ENCODE data around the gene BIN1.

Gene BIN1

GRCh38 chr2:127145280-127145895, 38.4 kb upstream of the BIN1 start:
- DNase-seq (ENCODE audit: insufficient read length, low spot score) (no peak), FAIRE-seq (no peak)

DNA sequence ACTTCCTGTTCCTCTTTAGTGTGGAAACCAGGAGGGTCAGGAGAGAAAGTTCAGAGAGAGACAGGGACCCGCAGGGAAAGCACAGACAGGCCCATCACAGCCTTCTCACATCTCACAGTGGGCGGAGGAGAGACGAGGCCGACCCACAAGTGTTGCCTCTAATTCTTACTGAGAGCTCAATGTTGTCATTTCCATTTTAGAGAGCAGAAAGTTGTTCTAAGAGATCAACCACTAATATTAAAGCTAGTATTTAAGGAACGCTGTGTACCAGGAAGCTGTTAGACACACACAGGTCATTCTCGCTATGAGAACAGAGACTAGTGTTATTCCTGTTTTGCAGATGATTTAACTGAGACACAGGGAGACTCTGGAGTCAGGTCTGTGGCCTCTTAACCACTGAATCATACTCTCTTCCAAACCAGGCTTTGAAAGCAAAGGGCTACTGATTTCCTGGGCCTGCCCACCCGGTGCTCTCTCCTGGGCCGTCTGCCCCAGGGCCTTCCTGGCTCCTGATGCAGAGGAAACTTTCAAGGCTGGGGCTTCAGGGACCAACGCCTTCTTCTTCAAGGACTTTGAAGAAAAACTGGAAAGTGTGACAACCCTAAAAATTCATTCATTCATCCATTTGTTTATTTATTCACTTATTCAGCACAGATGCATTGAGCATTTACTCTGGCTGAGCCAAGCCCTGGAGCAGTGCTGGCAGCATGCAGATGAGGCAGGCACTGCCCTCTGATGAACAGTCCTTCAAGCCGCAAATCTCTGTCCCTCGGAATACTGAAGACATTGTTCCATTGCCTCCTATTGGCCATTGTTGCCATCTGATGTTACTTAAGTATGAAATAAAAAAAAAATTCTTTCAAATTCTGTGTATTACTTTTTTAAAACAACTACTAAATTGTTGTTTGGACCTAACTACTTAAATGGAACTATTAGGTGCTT, 37.2 kb upstream of the BIN1 start:
- TF ChIP-seq TAF1 (IDR thresholded peaks at IDR 0.05; ENCODE audit: low read depth, low read length): no peak
- no peak for TF ChIP-seq SPI1 (IDR thresholded peaks at IDR 0.05; ENCODE audit: low read depth, low read length)
- no peak for TF ChIP-seq POLR2AphosphoS5 (IDR thresholded peaks at IDR 0.05; ENCODE audit: low read depth, low read length)
- TF ChIP-seq POLR2A (IDR thresholded peaks at IDR 0.05; ENCODE audit: low read depth, low read length): no peak
- no peak for TF ChIP-seq PAX5 (IDR thresholded peaks at IDR 0.05; ENCODE audit: insufficient read depth, low read length, severe bottlenecking)
- no peak for TF ChIP-seq POU2F2 (IDR thresholded peaks at IDR 0.05; ENCODE audit: low read depth, low read length)
- DNase-seq (ENCODE audit: insufficient read length, low spot score) (no peak), FAIRE-seq (no peak)

More at GRCh38 chr2:127145280-127145895, 38.4 kb upstream of the BIN1 start:
- no peak for TF ChIP-seq SPI1 (IDR thresholded peaks at IDR 0.05; ENCODE audit: low read depth, low read length)
- TF ChIP-seq POLR2AphosphoS5 (IDR thresholded peaks at IDR 0.05; ENCODE audit: low read depth, low read length): no peak
- no peak for TF ChIP-seq PAX5 (IDR thresholded peaks at IDR 0.05; ENCODE audit: insufficient read depth, low read length, severe bottlenecking)
- TF ChIP-seq POLR2A (IDR thresholded peaks at IDR 0.05; ENCODE audit: low read depth, low read length): no peak

- no peak for TF ChIP-seq POU2F2 (IDR thresholded peaks at IDR 0.05; ENCODE audit: low read depth, low read length)
- no peak for TF ChIP-seq TAF1 (IDR thresholded peaks at IDR 0.05; ENCODE audit: low read depth, low read length)
- TF ChIP-seq POLR2AphosphoS5 (IDR thresholded peaks at IDR 0.05; ENCODE audit: low read depth, low read length): no peak
- FAIRE-seq (no peak), DNase-seq (ENCODE audit: insufficient read length, low spot score) (no peak)
Measured at GRCh38 chr2:127142663-127143630, 36.0 kb upstream of the BIN1 start.

GRCh38 chr2:127140538-127140937, 33.6 kb upstream of the BIN1 start:
- TF ChIP-seq POU2F2 (IDR thresholded peaks at IDR 0.05; ENCODE audit: low read depth, low read length) (no peak), PAX5 (IDR thresholded peaks at IDR 0.05; ENCODE audit: insufficient read depth, low read length, severe bottlenecking) (no peak), TAF1 (IDR thresholded peaks at IDR 0.05; ENCODE audit: low read depth, low read length) (no peak), SPI1 (IDR thresholded peaks at IDR 0.05; ENCODE audit: low read depth, low read length) (no peak), POLR2A (IDR thresholded peaks at IDR 0.05; ENCODE audit: low read depth, low read length) (no peak), POLR2AphosphoS5 (IDR thresholded peaks at IDR 0.05; ENCODE audit: low read depth, low read length) (no peak)

GRCh38 chr2:127139766-127140165, 32.8 kb upstream of the BIN1 start:
- TF ChIP-seq POLR2A (IDR thresholded peaks at IDR 0.05; ENCODE audit: low read depth, low read length) (no peak), TAF1 (IDR thresholded peaks at IDR 0.05; ENCODE audit: low read depth, low read length) (no peak), SPI1 (IDR thresholded peaks at IDR 0.05; ENCODE audit: low read depth, low read length) (no peak), PAX5 (IDR thresholded peaks at IDR 0.05; ENCODE audit: insufficient read depth, low read length, severe bottlenecking) (no peak), POU2F2 (IDR thresholded peaks at IDR 0.05; ENCODE audit: low read depth, low read length) (no peak), POLR2AphosphoS5 (IDR thresholded peaks at IDR 0.05; ENCODE audit: low read depth, low read length) (no peak)
- no peak for FAIRE-seq
- DNase-seq (ENCODE audit: insufficient read length, low spot score): no peak

More at GRCh38 chr2:127140538-127140937, 33.6 kb upstream of the BIN1 start:
- no peak for FAIRE-seq
- no peak for DNase-seq (ENCODE audit: insufficient read length, low spot score)

- FAIRE-seq (no peak), DNase-seq (ENCODE audit: insufficient read length, low spot score) (no peak)
- TF ChIP-seq POLR2AphosphoS5 (IDR thresholded peaks at IDR 0.05; ENCODE audit: low read depth, low read length) (no peak), TAF1 (IDR thresholded peaks at IDR 0.05; ENCODE audit: low read depth, low read length) (no peak), POU2F2 (IDR thresholded peaks at IDR 0.05; ENCODE audit: low read depth, low read length) (no peak), PAX5 (IDR thresholded peaks at IDR 0.05; ENCODE audit: insufficient read depth, low read length, severe bottlenecking) (no peak), SPI1 (IDR thresholded peaks at IDR 0.05; ENCODE audit: low read depth, low read length) (no peak), POLR2A (IDR thresholded peaks at IDR 0.05; ENCODE audit: low read depth, low read length) (no peak)
Measured at GRCh38 chr2:127138281-127138680, 31.3 kb upstream of the BIN1 start.

DNA sequence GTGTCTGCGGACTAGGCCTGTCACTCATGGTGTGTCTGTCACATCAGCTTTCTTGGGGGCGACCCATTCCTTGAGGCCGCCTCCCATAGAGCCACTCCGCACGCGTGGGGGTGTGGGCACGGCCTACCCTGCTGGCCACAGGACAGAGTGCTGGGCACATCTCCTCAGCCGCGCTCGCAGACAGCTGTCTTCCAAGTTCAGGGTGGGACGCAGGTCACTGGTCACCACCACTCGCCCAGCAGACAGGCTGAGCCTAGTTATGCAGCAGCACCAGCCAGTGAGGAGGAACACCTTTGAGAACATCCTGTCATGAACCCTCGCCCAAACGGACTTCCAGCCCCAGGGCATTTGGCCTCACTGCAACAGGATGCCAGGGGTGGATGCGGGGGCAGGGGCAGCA, 30.8 kb upstream of the BIN1 start:
- FAIRE-seq (no peak), DNase-seq (ENCODE audit: insufficient read length, low spot score) (no peak)
- TF ChIP-seq POU2F2 (IDR thresholded peaks at IDR 0.05; ENCODE audit: low read depth, low read length) (no peak), POLR2AphosphoS5 (IDR thresholded peaks at IDR 0.05; ENCODE audit: low read depth, low read length) (no peak), SPI1 (IDR thresholded peaks at IDR 0.05; ENCODE audit: low read depth, low read length) (no peak), TAF1 (IDR thresholded peaks at IDR 0.05; ENCODE audit: low read depth, low read length) (no peak), POLR2A (IDR thresholded peaks at IDR 0.05; ENCODE audit: low read depth, low read length) (no peak), PAX5 (IDR thresholded peaks at IDR 0.05; ENCODE audit: insufficient read depth, low read length, severe bottlenecking) (no peak)

DNA sequence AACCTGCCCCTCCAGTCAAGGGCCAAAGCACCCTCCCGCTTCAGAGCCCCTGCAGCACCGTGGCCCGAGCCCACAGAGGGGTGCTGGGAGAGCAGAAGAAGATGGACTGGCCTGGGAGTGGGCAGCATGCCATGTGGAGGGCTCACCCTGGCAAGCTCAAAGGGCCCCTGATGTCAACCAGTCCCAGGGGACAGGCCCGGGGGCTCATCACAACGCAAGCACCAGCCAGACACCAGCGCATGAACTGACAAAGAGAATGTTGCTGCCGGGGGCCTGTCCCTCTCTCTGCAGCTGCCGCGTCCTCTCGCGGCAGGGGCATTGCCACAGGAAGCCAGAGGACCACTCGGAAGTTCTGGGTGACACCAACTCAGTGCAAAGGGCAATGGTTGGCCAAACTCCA, 30.3 kb upstream of the BIN1 start:
- TF ChIP-seq POLR2AphosphoS5 (IDR thresholded peaks at IDR 0.05; ENCODE audit: low read depth, low read length) (no peak), TAF1 (IDR thresholded peaks at IDR 0.05; ENCODE audit: low read depth, low read length) (no peak)
- no peak for FAIRE-seq
- no peak for DNase-seq (ENCODE audit: insufficient read length, low spot score)

Data from GM12891 (cell line).